AG10803 (cell line): ENCODE measurements around the gene POU5F1.
"Not testable (repeated sequence)": the region's sequence is repeated elsewhere in the genome, so short reads cannot be mapped to it uniquely, and the experiment has no call there.

Experiments used
- DNase-seq: peaks from one replicate; pipeline ENCODE4 v3.0.0; 2010; ENCODE audit warnings: low read depth
- H3K4me3 ChIP-seq: 2 replicates; pipeline ENCODE4 v1.5.1; 2011; ENCODE audit warnings: mild to moderate bottlenecking, low read length, control low read depth
- CTCF ChIP-seq: conservative IDR thresholded peaks from 2 replicates; pipeline ENCODE4 v1.5.1; 2011; ENCODE audit warnings: mild to moderate bottlenecking, low read length, control low read depth, inconsistent platforms

Gene POU5F1

GRCh38 chr6:31172973-31173384 lies 2.5 kb upstream of the POU5F1 start:
- no peak overlapping the region for H3K4me3 ChIP-seq
- DNase-seq, result no peak
- no peak for TF ChIP-seq CTCF

DNA sequence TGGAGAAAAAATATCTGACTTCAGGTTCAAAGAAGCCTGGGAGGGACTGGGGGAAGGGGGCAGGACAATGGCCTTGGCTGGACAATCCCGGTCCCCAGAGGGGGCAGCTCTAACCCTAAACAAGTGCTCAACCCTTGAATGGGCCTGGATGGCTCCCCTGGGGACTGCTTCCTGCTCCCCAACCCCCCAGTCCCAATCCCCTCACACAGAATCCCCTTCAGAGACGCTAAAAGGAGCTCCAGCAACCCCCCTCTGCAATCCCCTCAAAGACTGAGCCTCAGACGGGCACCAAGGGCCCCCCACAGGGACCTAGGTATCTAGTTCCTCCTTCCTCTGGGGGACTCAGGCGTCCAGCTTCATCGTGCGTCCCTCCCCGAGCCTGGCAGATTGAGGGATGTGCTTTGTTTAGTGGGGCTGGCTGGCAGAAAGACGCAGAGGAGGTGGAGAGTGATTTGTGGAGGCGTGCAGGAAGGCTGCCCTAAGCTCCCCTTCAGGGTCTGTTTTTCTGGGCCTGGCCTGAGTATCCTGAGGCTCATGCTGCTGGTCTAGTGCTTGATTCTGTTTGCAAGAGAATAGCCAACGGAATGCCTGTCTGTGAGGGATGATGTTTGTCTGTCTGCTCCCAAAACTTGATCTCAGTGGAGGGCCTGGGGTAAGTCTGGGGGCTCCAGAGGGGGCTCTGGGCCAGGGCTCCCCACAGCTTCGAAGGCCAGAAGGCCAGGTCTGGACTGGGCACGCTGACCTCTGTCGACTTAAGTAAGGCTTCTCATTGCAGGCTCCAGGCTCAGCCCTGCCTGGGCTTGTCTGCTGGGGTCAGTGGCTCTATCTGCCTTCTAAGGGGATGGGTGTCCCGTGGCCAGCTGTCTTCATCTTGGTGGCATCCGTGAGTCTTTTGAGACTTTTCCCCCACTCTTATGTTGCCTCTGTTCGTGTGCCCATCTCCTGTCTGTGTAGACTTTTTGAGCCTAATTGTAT lies 1.7 kb upstream of the POU5F1 start:
- no peak for TF ChIP-seq CTCF
- no peak for DNase-seq
- no peak overlapping the region for H3K4me3 ChIP-seq

DNA sequence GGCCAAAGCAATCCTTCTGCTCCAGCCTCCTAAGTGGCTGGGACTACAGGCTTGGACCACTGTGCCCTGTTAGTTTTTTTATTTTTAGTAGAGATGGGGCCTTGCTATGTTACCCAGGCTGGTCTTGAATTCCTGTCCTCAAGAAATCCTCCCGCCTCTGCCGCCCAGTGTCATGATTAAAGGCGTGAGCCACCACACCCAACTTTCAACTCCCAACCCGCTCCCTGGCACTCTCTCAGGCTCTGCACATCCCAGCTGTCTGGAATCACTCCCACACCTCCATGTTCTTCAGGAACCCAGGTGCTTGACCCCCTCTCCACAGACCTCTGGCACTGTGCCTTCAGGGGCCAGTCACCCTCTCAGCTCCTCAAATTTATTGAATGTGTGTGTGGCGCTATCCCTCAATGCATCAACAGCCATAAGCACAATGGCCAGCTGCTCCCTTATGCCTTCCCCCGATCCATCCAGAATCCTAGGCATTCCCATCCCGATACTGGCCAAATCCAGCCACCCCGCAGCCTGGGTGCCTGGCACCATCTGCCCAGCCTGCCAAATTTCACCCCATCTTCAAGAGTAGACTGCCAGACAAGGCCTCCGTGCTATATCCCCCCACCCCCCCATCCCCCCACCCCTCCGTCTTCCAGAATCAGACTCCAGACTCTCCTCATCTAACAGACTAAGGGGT lies 647 bp upstream of the POU5F1 start:
- TF ChIP-seq CTCF, result no peak
- no peak for DNase-seq
- no peak overlapping the region for H3K4me3 ChIP-seq

DNA sequence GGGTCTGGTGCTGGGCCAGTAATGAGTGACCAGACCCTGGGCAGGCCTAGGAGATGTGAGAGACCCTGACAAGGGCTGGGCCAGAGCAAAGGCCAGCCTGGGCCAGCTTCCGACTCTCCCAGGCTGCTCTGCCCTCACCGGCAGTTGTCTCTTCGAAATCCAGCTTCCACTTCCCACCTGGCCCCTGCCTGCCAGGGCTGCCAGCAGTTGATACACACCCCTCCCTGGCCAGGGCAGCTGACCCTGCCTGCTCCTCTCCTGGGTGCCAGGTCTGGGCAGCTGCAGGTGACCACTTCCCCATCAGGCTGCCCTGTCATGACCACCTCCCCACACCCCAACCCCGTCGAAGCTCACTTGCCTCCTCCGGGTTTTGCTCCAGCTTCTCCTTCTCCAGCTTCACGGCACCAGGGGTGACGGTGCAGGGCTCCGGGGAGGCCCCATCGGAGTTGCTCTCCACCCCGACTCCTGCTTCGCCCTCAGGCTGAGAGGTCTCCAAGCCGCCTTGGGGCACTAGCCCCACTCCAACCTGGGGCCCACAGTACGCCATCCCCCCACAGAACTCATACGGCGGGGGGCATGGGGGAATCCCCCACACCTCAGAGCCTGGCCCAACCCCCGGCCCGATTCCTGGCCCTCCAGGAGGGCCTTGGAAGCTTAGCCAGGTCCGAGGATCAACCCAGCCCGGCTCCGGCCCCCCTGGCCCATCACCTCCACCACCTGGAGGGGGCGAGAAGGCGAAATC lies 453 bp downstream of the POU5F1 start:
- not testable (repeated sequence) for H3K4me3 ChIP-seq, DNase-seq

DNA sequence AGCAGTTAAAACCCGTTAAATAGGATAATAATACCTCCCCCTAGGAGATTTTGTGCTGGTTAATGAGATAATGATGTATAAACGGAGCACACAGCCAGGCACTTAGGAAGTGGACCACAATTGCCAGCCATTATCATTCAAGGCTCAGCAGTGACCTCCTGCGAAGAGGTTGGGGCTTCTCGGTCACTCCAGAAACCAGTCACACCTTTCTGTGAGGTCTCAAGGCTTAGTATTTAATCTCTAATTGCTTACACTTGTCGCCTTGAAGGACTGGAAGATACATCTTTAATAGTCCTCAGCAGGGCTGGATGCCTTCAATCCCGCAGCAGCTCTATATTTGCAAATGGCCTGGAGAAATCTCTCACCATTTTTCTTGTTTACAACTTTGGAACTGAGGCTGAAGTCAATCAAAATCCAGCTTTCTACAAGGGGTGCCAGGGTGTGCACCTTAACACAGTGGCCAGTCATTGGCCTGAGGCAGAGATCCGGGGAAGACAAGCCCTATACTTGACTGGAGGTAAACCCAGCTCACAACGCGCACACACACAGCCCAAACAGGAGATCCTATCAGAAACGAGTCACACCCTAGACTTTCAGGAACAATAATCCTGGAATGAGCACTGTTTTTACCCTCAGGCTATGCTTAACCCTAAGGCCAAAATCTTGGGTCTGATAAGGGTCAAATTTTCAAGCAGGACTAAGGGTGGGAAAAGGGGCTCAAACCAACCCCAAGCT lies 1.2 kb downstream of the POU5F1 start:
- no peak for TF ChIP-seq CTCF
- H3K4me3 ChIP-seq, result no peak overlapping the region
- no peak for DNase-seq

- DNase-seq, result no peak
- H3K4me3 ChIP-seq, result no peak overlapping the region
- TF ChIP-seq CTCF, result no peak
These were observed 1.9 kb downstream of the POU5F1 start for GRCh38 chr6:31168606-31169005.

DNA sequence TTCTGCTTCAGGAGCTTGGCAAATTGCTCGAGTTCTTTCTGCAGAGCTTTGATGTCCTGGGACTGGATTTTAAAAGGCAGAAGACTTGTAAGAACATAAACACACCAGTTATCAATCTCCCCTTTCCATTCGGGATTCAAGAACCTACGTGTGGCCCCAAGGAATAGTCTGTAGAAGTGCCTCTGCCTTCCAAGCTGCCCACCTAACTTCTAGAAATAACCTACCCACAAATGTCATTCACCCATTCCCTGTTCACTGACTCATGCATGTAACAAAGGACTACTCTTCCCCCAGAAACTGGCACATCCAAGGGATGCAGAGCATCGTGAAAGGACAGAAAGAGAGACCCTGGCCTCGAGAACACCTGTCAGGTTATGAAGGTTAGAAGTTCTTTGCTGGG lies 4.5 kb downstream of the POU5F1 start:
- no peak overlapping the region for H3K4me3 ChIP-seq
- DNase-seq, result no peak
- no peak for TF ChIP-seq CTCF

DNA sequence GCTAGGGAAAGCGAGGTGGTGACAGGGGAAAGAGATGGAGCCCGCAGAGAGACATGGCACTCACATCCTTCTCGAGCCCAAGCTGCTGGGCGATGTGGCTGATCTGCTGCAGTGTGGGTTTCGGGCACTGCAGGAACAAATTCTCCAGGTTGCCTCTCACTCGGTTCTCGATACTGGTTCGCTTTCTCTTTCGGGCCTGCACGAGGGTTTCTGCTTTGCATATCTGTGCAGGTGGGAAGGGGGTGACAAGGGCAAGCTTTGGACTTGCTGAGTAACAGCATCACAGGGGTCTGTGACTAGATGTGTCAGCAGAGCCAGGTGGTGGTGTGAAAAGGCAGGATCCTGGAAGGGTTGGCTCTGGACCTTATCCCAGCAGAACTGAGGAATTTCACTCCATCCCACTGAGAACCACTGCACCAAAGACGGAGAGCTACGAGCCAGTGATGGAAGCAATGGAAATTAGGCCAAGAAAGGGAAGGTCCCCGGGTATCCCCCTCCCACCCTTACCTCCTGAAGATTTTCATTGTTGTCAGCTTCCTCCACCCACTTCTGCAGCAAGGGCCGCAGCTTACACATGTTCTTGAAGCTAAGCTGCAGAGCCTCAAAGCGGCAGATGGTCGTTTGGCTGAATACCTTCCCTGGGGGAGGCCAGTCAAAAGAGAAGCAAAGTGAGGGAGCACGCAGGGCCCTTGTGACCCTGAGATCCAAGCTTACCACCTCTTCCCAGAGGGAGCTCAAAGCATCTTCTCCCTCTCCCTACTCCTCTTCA lies 5.2 kb downstream of the POU5F1 start:
- DNase-seq, H3K4me3 ChIP-seq: not testable (repeated sequence)

- not testable (repeated sequence) for DNase-seq, H3K4me3 ChIP-seq
These were observed 5.9 kb downstream of the POU5F1 start for GRCh38 chr6:31164475-31165063.
